Measurements from ENCODE around the gene PPP2R3A.
A peak's percentile ranks its signal among the peaks of the same experiment; 100 is the strongest.
"Not testable (repeated sequence)": the region's sequence is repeated elsewhere in the genome, so short reads cannot be mapped to it uniquely, and the experiment has no call there.

Gene PPP2R3A

GRCh38 chr3:135929670-135930069 lies 35.9 kb upstream of the PPP2R3A start:
- no peaks in the 10 kb centered on the region for H3K79me2 ChIP-seq (ENCODE audit: control insufficient read depth, insufficient read depth, low read length, unreplicated experiment)
- no peak overlapping the region for H3K4me3 ChIP-seq (ENCODE audit: low read depth, low read length)
- H3K27ac ChIP-seq (ENCODE audit: low read depth, low read length) = no peak overlapping the region
- peaks cover 6% of the 10 kb centered on the region for H3K4me1 ChIP-seq (ENCODE audit: control insufficient read depth, insufficient read depth, low read length, unreplicated experiment)
- H3K27me3 ChIP-seq (ENCODE audit: insufficient read depth, low read length) = no peaks in the 10 kb centered on the region
- H2AFZ ChIP-seq (ENCODE audit: low read length, unreplicated experiment) = no peak overlapping the region
- H3K36me3 ChIP-seq (ENCODE audit: insufficient read depth, low read length) = no peaks in the 10 kb centered on the region

GRCh38 chr3:135930255-135930654 lies 35.3 kb upstream of the PPP2R3A start:
- Histone ChIP-seq H3K79me2 (ENCODE audit: control insufficient read depth, insufficient read depth, low read length, unreplicated experiment) (no peaks in the 10 kb centered on the region), H3K27me3 (ENCODE audit: insufficient read depth, low read length) (no peaks in the 10 kb centered on the region), H3K27ac (ENCODE audit: low read depth, low read length) (no peak overlapping the region), H3K36me3 (ENCODE audit: insufficient read depth, low read length) (no peaks in the 10 kb centered on the region), H2AFZ (ENCODE audit: low read length, unreplicated experiment) (peak overlapping the region; percentile 27), H3K4me1 (ENCODE audit: control insufficient read depth, insufficient read depth, low read length, unreplicated experiment) (peaks cover 6% of the 10 kb centered on the region), H3K4me3 (ENCODE audit: low read depth, low read length) (no peak overlapping the region)

- H3K27ac ChIP-seq (ENCODE audit: low read depth, low read length); H3K4me1 ChIP-seq (ENCODE audit: control insufficient read depth, insufficient read depth, low read length, unreplicated experiment); H3K36me3 ChIP-seq (ENCODE audit: insufficient read depth, low read length); H3K4me3 ChIP-seq (ENCODE audit: low read depth, low read length); H2AFZ ChIP-seq (ENCODE audit: low read length, unreplicated experiment); H3K27me3 ChIP-seq (ENCODE audit: insufficient read depth, low read length); H3K79me2 ChIP-seq (ENCODE audit: control insufficient read depth, insufficient read depth, low read length, unreplicated experiment): not testable (repeated sequence)
Observed at GRCh38 chr3:135935171-135935570, 30.4 kb upstream of the PPP2R3A start.

- H2AFZ ChIP-seq (ENCODE audit: low read length, unreplicated experiment); H3K4me1 ChIP-seq (ENCODE audit: control insufficient read depth, insufficient read depth, low read length, unreplicated experiment); H3K79me2 ChIP-seq (ENCODE audit: control insufficient read depth, insufficient read depth, low read length, unreplicated experiment); H3K36me3 ChIP-seq (ENCODE audit: insufficient read depth, low read length); H3K27me3 ChIP-seq (ENCODE audit: insufficient read depth, low read length); H3K4me3 ChIP-seq (ENCODE audit: low read depth, low read length); H3K27ac ChIP-seq (ENCODE audit: low read depth, low read length): not testable (repeated sequence)
Observed at GRCh38 chr3:135937766-135938165, 27.8 kb upstream of the PPP2R3A start.

DNA sequence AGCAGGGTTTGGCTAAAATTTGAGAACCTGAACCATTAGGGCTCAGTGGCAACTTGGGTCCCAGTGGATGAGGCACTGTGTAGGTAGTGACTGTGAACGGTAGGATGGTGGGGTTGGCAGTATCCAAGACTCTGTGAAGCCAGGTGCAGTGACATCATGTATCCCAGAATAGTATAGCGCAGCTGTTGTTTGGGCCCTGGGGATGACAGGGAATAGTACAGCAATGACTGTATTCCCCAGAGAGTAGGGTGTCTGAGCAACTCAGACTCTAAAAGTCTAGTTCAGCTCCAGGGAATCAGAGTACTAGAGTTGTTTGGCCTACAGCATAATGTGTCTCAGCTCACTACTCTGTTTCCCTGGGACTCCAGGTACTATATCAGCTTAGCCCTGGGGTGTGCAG lies 20.7 kb upstream of the PPP2R3A start:
- Histone ChIP-seq H3K4me1 (ENCODE audit: control insufficient read depth, insufficient read depth, low read length, unreplicated experiment) (peaks cover 5% of the 10 kb centered on the region), H3K27ac (ENCODE audit: low read depth, low read length) (no peak overlapping the region), H3K27me3 (ENCODE audit: insufficient read depth, low read length) (peaks cover 19% of the 10 kb centered on the region; the same call in 1 of the 2 replicates), H3K4me3 (ENCODE audit: low read depth, low read length) (no peak overlapping the region), H2AFZ (ENCODE audit: low read length, unreplicated experiment) (no peak overlapping the region), H3K79me2 (ENCODE audit: control insufficient read depth, insufficient read depth, low read length, unreplicated experiment) (no peaks in the 10 kb centered on the region), H3K36me3 (ENCODE audit: insufficient read depth, low read length) (no peaks in the 10 kb centered on the region)

GRCh38 chr3:135950941-135951340 lies 14.6 kb upstream of the PPP2R3A start:
- H3K4me3 ChIP-seq (ENCODE audit: low read depth, low read length) = no peak overlapping the region
- no peak overlapping the region for H3K27ac ChIP-seq (ENCODE audit: low read depth, low read length)

DNA sequence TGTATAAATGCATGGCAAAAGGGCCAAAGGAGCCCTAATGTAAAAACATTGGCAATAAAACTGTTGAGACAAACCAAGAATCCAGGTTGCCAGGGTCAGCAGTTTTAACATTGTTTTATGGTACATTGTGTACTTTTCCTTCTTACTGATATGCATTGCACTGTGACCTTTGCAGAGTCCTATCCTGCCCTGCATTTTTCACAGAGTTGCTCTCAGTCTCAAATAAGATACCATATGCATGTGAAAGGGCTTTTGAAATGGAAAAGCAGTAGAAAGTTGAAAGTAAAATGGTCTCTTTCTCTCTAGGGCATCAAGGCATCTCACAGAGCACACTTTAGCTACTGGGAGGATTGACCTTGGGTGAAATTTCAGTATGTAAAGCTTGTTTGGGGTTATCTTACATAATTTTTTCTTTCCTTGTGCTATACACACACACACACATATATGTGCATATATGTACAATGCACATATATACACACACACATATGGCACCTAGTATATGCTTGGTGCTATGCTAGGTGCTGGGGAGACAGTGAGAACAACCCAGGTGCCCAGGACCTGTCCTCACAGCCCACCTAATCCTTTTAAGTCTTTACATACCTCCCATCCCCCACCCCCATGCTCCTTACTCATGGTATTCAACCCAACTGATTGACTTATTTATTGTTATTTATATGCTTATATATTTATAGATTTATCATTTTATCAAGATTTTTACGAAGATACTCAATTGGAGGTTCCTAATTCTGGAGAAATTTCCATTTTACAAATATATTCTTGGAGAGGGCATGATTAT lies 1.2 kb upstream of the PPP2R3A start:
- H3K4me3 ChIP-seq (ENCODE audit: low read depth, low read length) = no peak overlapping the region; the same call in 1 of the 2 replicates
- no peak overlapping the region for H3K27ac ChIP-seq (ENCODE audit: low read depth, low read length)
- H3K79me2 ChIP-seq (ENCODE audit: control insufficient read depth, insufficient read depth, low read length, unreplicated experiment) = peaks cover 28% of the 10 kb centered on the region
- H3K27me3 ChIP-seq (ENCODE audit: insufficient read depth, low read length) = no peaks in the 10 kb centered on the region
- no peak overlapping the region for H2AFZ ChIP-seq (ENCODE audit: low read length, unreplicated experiment)
- H3K4me1 ChIP-seq (ENCODE audit: control insufficient read depth, insufficient read depth, low read length, unreplicated experiment) = peaks cover 22% of the 10 kb centered on the region
- no peaks in the 10 kb centered on the region for H3K36me3 ChIP-seq (ENCODE audit: insufficient read depth, low read length)

More at GRCh38 chr3:135950941-135951340, 14.6 kb upstream of the PPP2R3A start:
- Histone ChIP-seq H3K79me2 (ENCODE audit: control insufficient read depth, insufficient read depth, low read length, unreplicated experiment) (no peaks in the 10 kb centered on the region), H3K4me1 (ENCODE audit: control insufficient read depth, insufficient read depth, low read length, unreplicated experiment) (no peaks in the 10 kb centered on the region), H3K36me3 (ENCODE audit: insufficient read depth, low read length) (no peaks in the 10 kb centered on the region), H3K27me3 (ENCODE audit: insufficient read depth, low read length) (peaks cover 7% of the 10 kb centered on the region; the same call in 1 of the 2 replicates), H2AFZ (ENCODE audit: low read length, unreplicated experiment) (no peak overlapping the region)

GRCh38 chr3:135965129-135965505 lies 411 bp upstream of the PPP2R3A start:
- Histone ChIP-seq H3K4me1 (ENCODE audit: control insufficient read depth, insufficient read depth, low read length, unreplicated experiment) (peaks cover 25% of the 10 kb centered on the region), H3K27ac (ENCODE audit: low read depth, low read length) (no peak overlapping the region), H3K27me3 (ENCODE audit: insufficient read depth, low read length) (no peaks in the 10 kb centered on the region), H3K4me3 (ENCODE audit: low read depth, low read length) (peak overlapping the region; percentile 95), H3K79me2 (ENCODE audit: control insufficient read depth, insufficient read depth, low read length, unreplicated experiment) (peaks cover 35% of the 10 kb centered on the region), H3K36me3 (ENCODE audit: insufficient read depth, low read length) (no peaks in the 10 kb centered on the region), H2AFZ (ENCODE audit: low read length, unreplicated experiment) (peak overlapping the region; percentile 94)

- peaks cover 47% of the 10 kb centered on the region for H3K79me2 ChIP-seq (ENCODE audit: control insufficient read depth, insufficient read depth, low read length, unreplicated experiment)
- H3K4me3 ChIP-seq (ENCODE audit: low read depth, low read length) = peak overlapping the region; percentile 95
- no peaks in the 10 kb centered on the region for H3K36me3 ChIP-seq (ENCODE audit: insufficient read depth, low read length)
- peak overlapping the region; percentile 81 for H2AFZ ChIP-seq (ENCODE audit: low read length, unreplicated experiment)
- peaks cover 33% of the 10 kb centered on the region for H3K4me1 ChIP-seq (ENCODE audit: control insufficient read depth, insufficient read depth, low read length, unreplicated experiment)
- H3K27me3 ChIP-seq (ENCODE audit: insufficient read depth, low read length) = no peaks in the 10 kb centered on the region
- peak overlapping the region; percentile 55; the same call in 1 of the 2 replicates for H3K27ac ChIP-seq (ENCODE audit: low read depth, low read length)
Observed at GRCh38 chr3:135966271-135966961, 888 bp downstream of the PPP2R3A start.

DNA sequence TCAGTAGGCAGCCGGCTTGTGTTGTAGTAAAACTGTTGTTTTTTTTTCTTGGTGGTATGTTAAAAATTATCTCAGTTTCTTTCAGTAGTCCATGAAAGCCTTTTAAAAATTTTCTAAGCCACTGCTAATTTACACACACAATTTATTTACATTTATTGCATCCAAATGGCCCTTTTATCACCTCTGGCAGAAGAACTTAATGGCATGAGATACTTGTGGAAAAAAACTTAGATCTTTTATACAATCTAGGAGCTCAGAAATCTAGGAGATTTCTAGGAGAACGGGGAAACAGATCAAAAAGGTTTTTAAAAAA lies 1.4 kb downstream of the PPP2R3A start:
- Histone ChIP-seq H3K79me2 (ENCODE audit: control insufficient read depth, insufficient read depth, low read length, unreplicated experiment) (peaks cover 52% of the 10 kb centered on the region), H3K4me3 (ENCODE audit: low read depth, low read length) (peak overlapping the region; percentile 95), H3K36me3 (ENCODE audit: insufficient read depth, low read length) (no peaks in the 10 kb centered on the region), H3K4me1 (ENCODE audit: control insufficient read depth, insufficient read depth, low read length, unreplicated experiment) (peaks cover 33% of the 10 kb centered on the region), H3K27me3 (ENCODE audit: insufficient read depth, low read length) (no peaks in the 10 kb centered on the region), H2AFZ (ENCODE audit: low read length, unreplicated experiment) (peak overlapping the region; percentile 81), H3K27ac (ENCODE audit: low read depth, low read length) (no peak overlapping the region)

DNA sequence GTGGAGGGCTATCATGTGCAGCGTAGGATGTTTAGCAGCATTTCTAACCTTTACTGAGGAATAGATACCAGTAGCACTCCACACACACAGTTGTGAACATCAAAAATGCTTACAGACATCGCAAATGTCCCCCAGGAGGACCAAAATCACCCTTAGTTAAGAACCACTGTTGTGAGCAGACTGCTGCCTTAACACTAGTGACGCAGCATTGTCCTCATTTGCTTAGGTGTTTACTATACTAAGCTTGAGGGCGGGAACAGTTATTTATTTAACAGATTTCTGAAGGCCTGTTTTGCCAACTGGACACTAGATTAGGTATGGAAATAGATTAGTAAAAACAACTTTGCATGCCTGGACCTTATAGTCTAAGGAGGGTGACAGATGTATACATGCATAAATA lies 2.3 kb downstream of the PPP2R3A start:
- Histone ChIP-seq H3K79me2 (ENCODE audit: control insufficient read depth, insufficient read depth, low read length, unreplicated experiment) (peaks cover 59% of the 10 kb centered on the region), H3K36me3 (ENCODE audit: insufficient read depth, low read length) (no peaks in the 10 kb centered on the region), H3K4me1 (ENCODE audit: control insufficient read depth, insufficient read depth, low read length, unreplicated experiment) (peaks cover 33% of the 10 kb centered on the region), H2AFZ (ENCODE audit: low read length, unreplicated experiment) (no peak overlapping the region), H3K27ac (ENCODE audit: low read depth, low read length) (no peak overlapping the region), H3K27me3 (ENCODE audit: insufficient read depth, low read length) (no peaks in the 10 kb centered on the region), H3K4me3 (ENCODE audit: low read depth, low read length) (peak overlapping the region; percentile 95; the same call in 1 of the 2 replicates)
